ENCODE results near the gene CA10. TPM values are rescaled to one million over a fixed set of nuclear protein-coding genes. Genes with fewer than 3 reads are reported as not detected.

Gene CA10
- total and polyA plus RNA-seq, 2 experiments from 2014 or later, result 0.92 to 1.5 TPM

- Mint-ChIP-seq H3K4me1 (peaks cover 47% of the 10 kb centered on the region), H3K9me3 (no peaks in the 10 kb centered on the region; the same call in 2 of the 3 replicates), H3K4me3 (no peak overlapping the region), H3K27ac (0 out of 2 replicates have a peak overlapping the region, but pooled peaks have one; percentile 57), H3K36me3 (ENCODE audit: low read depth) (no peaks in the 10 kb centered on the region), H3K27me3 (ENCODE audit: insufficient read depth, low read depth, poor library complexity) (peaks cover 2% of the 10 kb centered on the region)
- Histone ChIP-seq H3K4me3 (no peak overlapping the region), H3K79me2 (replicated peaks; ENCODE audit: insufficient read depth) (no peaks in the 10 kb centered on the region), H3F3A (replicated peaks; ENCODE audit: low read depth) (no peaks in the 10 kb centered on the region), H4K20me1 (replicated peaks; ENCODE audit: insufficient read depth) (no peaks in the 10 kb centered on the region), H3K27me3 (ENCODE audit: insufficient read depth) (no peaks in the 10 kb centered on the region), H3K9me2 (ENCODE audit: insufficient read depth) (0 out of 2 replicates have a peak, but pooled peaks cover 4% of the 10 kb centered on the region), H3K4me1 (ENCODE audit: insufficient read depth) (peaks cover 17% of the 10 kb centered on the region), H2AFZ (no peak overlapping the region), H3K4me2 (peak overlapping the region; percentile 33), H3K27ac (ENCODE audit: low read depth) (no peak overlapping the region; the same call in 1 of the 2 replicates), H3K36me3 (ENCODE audit: insufficient read depth) (no peaks in the 10 kb centered on the region)
- DNase-seq (ENCODE audit: low spot score), result no peak
- peak; percentile 41 for ATAC-seq
- no peak for TF ChIP-seq ZNF462 (CRISPR knock-in tag; IDR thresholded peaks at IDR 0.05)
- TF ChIP-seq EZH2 (IDR thresholded peaks at IDR 0.05; ENCODE audit: low read depth, unreplicated experiment), result no peak
- TF ChIP-seq REST (IDR thresholded peaks at IDR 0.05; ENCODE audit: unreplicated experiment), result no peak
- no peak for TF ChIP-seq CTCF (conservative IDR thresholded peaks at IDR 0.05; ENCODE audit: low read depth in 2 of 2)
- no peak for TF ChIP-seq JUNB (IDR thresholded peaks at IDR 0.05; ENCODE audit: unreplicated experiment)
- TF ChIP-seq STAT1 (IDR thresholded peaks at IDR 0.05; ENCODE audit: unreplicated experiment), result no peak
Measured at GRCh38 chr17:51913491-51914205, 244.9 kb downstream of the CA10 start.

Data from GM23338 (cell line).